ENCODE measurements around the gene SHE. TPM values are rescaled to one million over a fixed set of nuclear protein-coding genes. Genes with fewer than 3 reads are reported as not detected.

The SHE gene
- total and polyA plus RNA-seq, 8 donors, result 1.0 to 7.3 (median 1.8) TPM

- DNase-seq, result peak in 2 of 6 donors; percentile 23 to 61
- ATAC-seq, result peak in 2 of 4 donors; percentile 20 to 26
- no peak for FAIRE-seq
- 22 to 27% methylated on average over 32 to 43 of the region's 43 CpGs for WGBS, 2 donors
- Histone ChIP-seq H3K36me3 (no peaks in the 10 kb centered on the region), H3K9me3 (no peaks in the 10 kb centered on the region), H3K27me3 (peaks cover 0 to 16% (median 6%) of the 10 kb centered on the region in 4 donors), H3K27ac (no peak overlapping the region), H3K4me1 (no peaks in the 10 kb centered on the region), H3K4me3 (peak overlapping the region in 2 of 4 donors; percentile 27 to 48)
- TF ChIP-seq CTCF (IDR thresholded peaks at IDR 0.05), result no peak
- intact Hi-C loops (cut with DNase I), result no loop called here
Observed at GRCh38 chr1:154502744-154503115, 518 bp upstream of the SHE start.

- Histone ChIP-seq H3K27ac (no peak overlapping the region), H3K4me1 (no peaks in the 10 kb centered on the region), H3K4me3 (peak overlapping the region in 3 of 4 donors; percentile 11 to 48 (median 27)), H3K27me3 (peaks cover 0 to 16% (median 6%) of the 10 kb centered on the region in 4 donors), H3K36me3 (no peaks in the 10 kb centered on the region), H3K9me3 (no peaks in the 10 kb centered on the region)
- ATAC-seq (peak; percentile 55 to 85 (median 78)), DNase-seq (peak in 5 of 6 donors; percentile 22 to 77 (median 47)), FAIRE-seq (no peak)
- TF ChIP-seq CTCF (IDR thresholded peaks at IDR 0.05), result no peak
- 4 to 5% methylated on average over 31 to 54 of the region's 54 CpGs for WGBS, 2 donors
- intact Hi-C loops (cut with DNase I), result no loop called here
Observed at GRCh38 chr1:154501423-154502065, 668 bp downstream of the SHE start.

- H3K4me3 ChIP-seq, result peak overlapping the region in 1 of 4 donors; percentile 17
- 76 to 77% methylated on average over 8 of the region's 8 CpGs for WGBS, 2 donors
- no peaks in the 10 kb centered on the region for H3K9me3 ChIP-seq
- intact Hi-C loops (cut with DNase I), result no loop called here
- no peak overlapping the region for H3K27ac ChIP-seq
- no peaks in the 10 kb centered on the region for H3K4me1 ChIP-seq
- peaks cover 0 to 16% (median 6%) of the 10 kb centered on the region in 4 donors for H3K27me3 ChIP-seq
- FAIRE-seq, result no peak
- no peaks in the 10 kb centered on the region for H3K36me3 ChIP-seq
- TF ChIP-seq CTCF (IDR thresholded peaks at IDR 0.05), result no peak
- DNase-seq, result no peak
- no peak for ATAC-seq
Observed at GRCh38 chr1:154500533-154500932, 1.7 kb downstream of the SHE start.

GRCh38 chr1:154499446-154499845 is 2.8 kb downstream of the SHE start:
- Histone ChIP-seq H3K27ac (no peak overlapping the region), H3K4me3 (peak overlapping the region in 1 of 4 donors; percentile 5), H3K9me3 (no peaks in the 10 kb centered on the region), H3K4me1 (no peaks in the 10 kb centered on the region), H3K27me3 (peaks cover 0 to 16% (median 6%) of the 10 kb centered on the region in 4 donors), H3K36me3 (no peaks in the 10 kb centered on the region)
- WGBS, 2 donors, result 80 to 88% methylated on average over 1 of the region's 1 CpG
- intact Hi-C loops (cut with DNase I), result no loop called here
- DNase-seq (no peak), FAIRE-seq (no peak), ATAC-seq (no peak)
- no peak for TF ChIP-seq CTCF (IDR thresholded peaks at IDR 0.05)
